KBM-7 (cell line): ENCODE results near the gene KLHL29.

Source experiments
- DNase-seq: peaks from one replicate; pipeline ENCODE4 v3.0.0-alpha.2; 2015
- in situ Hi-C: fragments of 300-500 bp; cut with MboI; formaldehyde crosslinking; loops from 2 replicates; pipeline ENCODE4 v1.14.3; 2020; ENCODE audit warnings: low sequenced_read_pairs, low pct_unique_long_range_greater_than_20kb, mixed read lengths

KLHL29 gene

DNA sequence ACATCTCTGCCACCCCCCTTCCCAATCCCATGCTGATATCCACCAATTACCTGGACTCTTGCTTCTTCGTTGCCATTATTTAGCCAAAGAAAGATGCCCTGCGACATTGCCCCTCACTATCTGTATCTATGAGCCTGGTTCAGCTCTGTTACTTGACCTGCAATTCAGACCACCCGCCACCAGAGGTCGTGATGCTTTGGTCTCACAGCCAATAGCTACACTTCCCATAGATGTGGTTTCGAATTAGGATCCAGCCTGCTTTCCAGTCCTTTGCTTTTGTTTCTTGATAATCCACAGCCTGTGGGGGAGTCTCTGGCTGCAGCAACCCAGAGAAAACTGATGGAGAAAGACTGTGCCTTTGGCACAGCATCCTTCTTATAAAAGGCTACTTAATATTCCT lies 239.4 kb downstream of the KLHL29 start:
- in situ Hi-C loops, result no loop called here
- peak; percentile 47 for DNase-seq

DNA sequence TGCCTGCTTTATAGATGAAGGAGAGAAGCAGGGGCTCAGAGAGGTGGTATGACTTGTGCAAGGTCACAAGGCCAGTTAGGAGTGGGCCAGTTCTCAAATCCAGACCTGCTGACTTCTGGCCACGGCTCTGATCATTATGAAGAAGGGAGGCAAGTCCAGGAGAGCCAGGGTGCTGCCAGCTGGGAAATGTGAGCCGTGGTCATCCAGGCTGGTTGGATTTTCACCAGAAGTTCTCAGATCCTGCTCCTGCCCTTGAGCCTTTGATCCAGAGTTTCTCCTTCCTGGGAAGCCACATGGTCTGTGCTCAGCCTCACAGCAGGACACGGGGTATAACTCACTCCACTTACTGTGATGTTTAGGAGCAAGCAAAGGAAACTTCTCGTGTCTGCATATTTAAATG lies 239.9 kb downstream of the KLHL29 start:
- no peak for DNase-seq
- in situ Hi-C loops, result no loop called here

- no peak for DNase-seq
- in situ Hi-C loops, result no loop called here
These were observed 240.7 kb downstream of the KLHL29 start for GRCh38 chr2:23625726-23626125.

GRCh38 chr2:23626701-23627230 lies 241.8 kb downstream of the KLHL29 start:
- in situ Hi-C loops, result no loop called here
- DNase-seq, result no peak

GRCh38 chr2:23627236-23628009 lies 242.4 kb downstream of the KLHL29 start:
- in situ Hi-C loops, result no loop called here
- DNase-seq, result no peak

GRCh38 chr2:23628926-23629771 lies 244.2 kb downstream of the KLHL29 start:
- DNase-seq, result no peak
- in situ Hi-C loops, result no loop called here

DNA sequence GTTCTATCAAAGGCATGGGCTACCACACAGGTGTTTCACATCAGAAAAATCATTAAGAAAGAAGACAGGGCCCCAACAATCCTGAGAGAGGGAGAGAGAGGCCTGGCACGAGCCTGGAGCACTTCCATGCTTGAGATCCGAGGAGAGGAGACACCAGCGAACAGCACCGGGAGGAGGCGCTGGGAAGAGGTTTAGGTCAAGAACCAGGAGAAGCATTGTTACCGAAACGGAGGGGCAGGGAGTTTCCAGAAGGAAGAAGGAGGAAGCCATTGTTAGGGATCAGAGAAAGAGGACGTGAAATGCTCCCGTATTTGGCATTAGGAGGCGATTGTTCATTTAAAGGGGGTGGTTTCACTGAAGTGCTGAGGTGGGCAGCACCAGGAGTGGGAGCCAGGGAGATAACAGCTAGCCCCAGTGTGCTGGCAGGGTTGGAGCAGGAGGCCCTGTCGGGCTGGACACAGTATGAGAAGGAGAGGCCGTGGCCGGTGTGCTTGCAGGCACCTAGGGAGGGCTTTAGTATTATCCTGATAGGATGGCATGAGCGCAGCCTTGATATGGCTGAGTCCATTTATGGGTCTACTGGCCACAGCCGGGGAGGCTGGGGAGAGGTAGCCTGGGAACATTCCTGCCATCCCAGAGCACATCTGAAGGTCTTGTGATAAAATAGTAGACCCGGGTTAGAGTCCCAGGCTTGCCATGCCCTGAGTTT lies 244.9 kb downstream of the KLHL29 start:
- no peak for DNase-seq
- in situ Hi-C loops, result no loop called here

GRCh38 chr2:23630961-23631360 lies 246.0 kb downstream of the KLHL29 start:
- no peak for DNase-seq
- in situ Hi-C loops, result no loop called here

DNA sequence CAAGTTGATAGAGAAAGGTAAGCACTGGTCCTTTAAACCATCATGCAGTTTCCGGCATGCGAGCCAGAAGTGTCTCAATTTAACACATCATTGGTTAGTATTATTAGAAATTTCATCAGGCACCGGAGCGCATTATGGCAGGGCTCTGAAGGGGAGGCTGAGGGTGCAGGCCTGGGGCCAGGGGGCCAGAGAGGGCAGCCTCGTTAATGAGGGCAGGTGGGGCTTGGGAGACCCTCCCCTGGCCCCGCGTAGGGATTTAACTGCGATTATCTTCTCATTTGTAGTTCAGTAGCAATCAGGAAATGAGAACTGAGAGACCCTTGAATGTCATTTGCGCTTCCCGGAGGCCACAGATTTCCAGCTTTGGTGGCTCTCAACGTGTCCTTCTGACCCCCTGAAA lies 246.4 kb downstream of the KLHL29 start:
- no peak for DNase-seq
- in situ Hi-C loops, result no loop called here

GRCh38 chr2:23632386-23632785 lies 247.4 kb downstream of the KLHL29 start:
- in situ Hi-C loops, result no loop called here
- no peak for DNase-seq

GRCh38 chr2:23632831-23633395 lies 247.9 kb downstream of the KLHL29 start:
- DNase-seq, result no peak
- in situ Hi-C loops, result no loop called here

- DNase-seq, result no peak
- in situ Hi-C loops, result no loop called here
These were observed 249.0 kb downstream of the KLHL29 start for GRCh38 chr2:23633966-23634365.

GRCh38 chr2:23635442-23636340 lies 250.7 kb downstream of the KLHL29 start:
- in situ Hi-C loops, result no loop called here
- no peak for DNase-seq

- DNase-seq, result peak; percentile 17
- in situ Hi-C loops, result no loop called here
These were observed 251.4 kb downstream of the KLHL29 start for GRCh38 chr2:23636426-23636825.

DNA sequence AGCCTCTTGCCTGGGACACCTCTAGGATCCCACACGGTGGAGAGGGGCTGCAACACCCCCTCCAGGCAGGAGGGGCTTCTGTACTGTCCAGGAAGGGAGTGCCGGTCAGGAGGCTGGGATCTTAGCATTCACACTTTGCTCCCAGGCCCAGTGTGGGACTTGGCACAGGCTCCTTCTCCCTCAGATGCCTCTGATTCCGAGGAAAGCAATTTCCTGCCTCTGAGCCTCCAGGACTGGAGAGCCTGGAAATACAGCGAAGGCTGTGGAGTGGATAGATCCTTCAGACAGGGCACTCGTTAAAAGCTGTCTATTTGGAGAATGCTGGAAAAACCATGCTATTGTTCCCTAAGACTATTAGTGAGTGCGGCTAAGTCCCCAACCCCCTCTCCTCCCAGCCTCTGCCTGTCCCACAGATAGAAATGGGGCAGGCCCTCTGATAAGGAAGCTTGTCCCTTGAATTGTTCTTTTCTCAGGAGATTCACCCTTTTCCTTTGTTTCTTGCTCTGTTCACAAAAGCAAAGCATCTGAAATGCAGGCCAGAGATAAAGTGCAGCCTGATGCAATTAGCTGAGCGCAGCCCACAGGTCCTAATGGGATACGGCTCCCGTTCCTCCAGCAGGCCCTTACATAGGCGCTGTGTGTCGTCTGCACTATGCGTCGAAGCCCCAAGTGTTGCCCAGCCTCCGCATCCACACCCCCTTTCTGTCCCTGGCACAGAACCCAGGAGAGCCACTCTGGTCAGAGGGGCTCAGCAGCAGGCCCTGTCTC lies 252.2 kb downstream of the KLHL29 start:
- DNase-seq, result no peak
- in situ Hi-C loops, result no loop called here

DNA sequence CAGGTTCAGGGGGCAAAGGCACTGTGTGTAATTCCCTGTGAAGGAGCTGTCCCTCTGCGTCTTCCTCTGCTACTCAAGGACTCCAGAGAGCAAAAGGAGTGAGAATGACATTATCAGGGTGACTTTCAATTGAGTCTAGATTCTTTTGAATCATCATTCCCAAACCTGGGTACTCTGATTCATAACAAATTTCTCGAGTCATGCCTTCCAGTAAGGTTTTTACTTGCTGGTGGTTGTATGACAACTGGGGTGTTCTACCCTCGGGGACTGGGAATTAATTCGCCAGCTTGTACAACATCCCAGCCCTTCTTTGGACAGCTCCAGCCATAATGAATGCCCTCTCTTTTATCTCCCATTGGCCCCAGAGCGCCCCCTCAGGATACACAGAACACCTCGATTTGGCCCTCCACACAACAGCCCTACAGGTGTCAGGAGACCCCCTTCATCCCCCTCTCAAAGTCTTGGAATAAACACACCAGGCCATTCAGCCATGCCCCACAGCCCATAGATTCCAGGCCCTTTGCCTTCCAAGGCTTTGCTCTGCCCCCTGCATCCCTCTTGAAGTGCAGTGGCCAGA lies 254.5 kb downstream of the KLHL29 start:
- in situ Hi-C loops, result no loop called here
- DNase-seq, result no peak

DNA sequence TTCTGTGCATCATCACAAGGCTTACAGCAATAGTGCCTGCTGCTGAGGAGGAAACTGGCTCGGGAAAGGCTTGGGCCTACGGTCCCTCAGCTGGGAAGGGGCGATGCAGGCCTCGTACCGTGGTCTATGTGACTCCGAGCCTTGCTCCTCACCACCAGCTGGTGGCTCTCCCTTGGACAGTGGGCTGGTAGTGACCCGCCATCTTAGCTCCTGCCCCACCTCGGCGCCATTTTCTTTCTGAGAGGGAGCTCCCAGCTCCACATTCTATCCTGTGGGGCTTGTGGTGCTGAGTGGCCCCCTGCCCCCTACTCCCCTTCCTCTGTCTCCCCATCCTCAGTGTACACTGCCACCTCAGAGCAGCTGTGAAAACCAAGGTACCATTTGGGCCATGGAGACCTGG lies 255.7 kb downstream of the KLHL29 start:
- no peak for DNase-seq
- in situ Hi-C loops, result no loop called here
